HG03064 (cell line): ENCODE results near the gene ZFC3H1.
"Not testable (repeated sequence)": the region's sequence is repeated elsewhere in the genome, so short reads cannot be mapped to it uniquely, and the experiment has no call there.

Experiments used
- ATAC-seq: cut with Tn5 transposase; IDR thresholded peaks from one replicate; pipeline ENCODE4 v1.9.1; 2021; ENCODE audit warnings: low read depth; ENCODE audit not compliant: unreplicated experiment

ZFC3H1 gene

DNA sequence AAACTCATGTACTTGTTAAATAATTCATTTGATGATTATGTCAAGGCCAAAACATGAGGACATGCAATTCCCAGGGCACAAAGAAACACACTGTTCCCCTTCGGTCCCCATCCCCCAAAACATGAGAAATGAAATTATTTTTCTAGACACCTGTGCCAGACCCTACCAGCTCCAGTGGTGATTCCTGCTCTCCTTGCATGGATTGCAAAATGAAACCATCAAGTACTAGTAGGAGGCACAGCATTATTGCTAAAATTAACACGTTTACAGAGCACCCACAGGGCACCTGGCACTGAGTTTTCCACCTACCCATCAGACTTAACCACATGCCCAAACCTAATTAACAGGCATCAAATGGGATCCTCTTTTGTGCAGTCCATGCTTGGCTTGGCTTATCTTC lies 76.6 kb downstream of the ZFC3H1 start:
- ATAC-seq = no peak

DNA sequence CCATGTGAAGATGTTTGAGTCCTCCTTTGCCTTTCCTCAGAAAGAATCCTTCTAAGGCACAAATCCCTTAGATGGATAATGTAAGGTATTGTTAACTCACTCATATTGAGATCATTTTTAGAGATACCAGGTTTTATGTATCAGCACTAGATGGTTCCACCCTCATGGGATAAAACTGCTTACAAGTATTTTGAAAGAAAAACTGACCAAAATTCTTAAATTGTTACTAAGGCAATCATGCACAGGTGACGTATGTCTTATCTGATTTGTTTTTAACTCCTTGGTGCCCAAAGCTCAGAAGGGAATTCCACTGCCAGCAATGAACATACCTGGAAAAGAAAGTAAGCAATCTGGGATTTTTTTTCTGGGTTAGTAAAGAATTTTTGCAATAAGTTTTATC lies 78.4 kb downstream of the ZFC3H1 start:
- ATAC-seq = no peak

DNA sequence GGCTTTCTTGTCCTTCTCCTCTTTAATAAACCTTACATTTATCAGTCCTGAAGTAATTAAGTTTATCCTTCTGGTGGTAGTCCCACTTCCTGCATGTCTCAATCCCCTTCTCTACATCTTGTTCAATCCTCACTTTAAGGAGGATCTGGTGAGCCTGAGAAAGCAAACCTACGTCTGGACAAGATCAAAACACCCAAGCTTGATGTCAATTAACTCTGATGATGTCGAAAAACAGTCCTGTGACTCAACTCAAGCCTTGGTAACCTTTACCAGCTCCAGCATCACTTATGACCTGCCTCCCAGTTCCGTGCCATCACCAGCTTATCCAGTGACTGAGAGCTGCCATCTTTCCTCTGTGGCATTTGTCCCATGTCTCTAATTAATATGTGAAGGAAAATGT lies 79.3 kb downstream of the ZFC3H1 start:
- no peak for ATAC-seq

DNA sequence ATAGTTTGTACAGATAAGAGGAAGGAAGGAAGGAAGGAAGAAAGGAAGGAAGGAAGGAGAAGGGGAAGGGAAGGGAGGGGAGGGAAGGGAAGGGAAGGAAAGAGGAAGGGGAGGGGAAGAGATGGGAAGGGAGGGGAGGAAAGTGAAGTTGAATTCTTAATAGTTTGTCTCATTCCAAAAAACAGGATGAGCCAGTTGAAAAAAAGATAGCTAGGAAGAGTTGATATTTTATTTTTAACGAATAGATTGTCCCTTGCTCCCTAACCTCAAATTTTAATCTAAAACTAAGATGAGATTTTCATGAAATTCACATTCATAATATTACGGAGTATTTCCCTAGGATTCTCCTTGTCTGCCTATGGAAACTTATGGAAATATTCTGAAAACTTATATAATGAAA lies 80.7 kb downstream of the ZFC3H1 start:
- no peak for ATAC-seq

DNA sequence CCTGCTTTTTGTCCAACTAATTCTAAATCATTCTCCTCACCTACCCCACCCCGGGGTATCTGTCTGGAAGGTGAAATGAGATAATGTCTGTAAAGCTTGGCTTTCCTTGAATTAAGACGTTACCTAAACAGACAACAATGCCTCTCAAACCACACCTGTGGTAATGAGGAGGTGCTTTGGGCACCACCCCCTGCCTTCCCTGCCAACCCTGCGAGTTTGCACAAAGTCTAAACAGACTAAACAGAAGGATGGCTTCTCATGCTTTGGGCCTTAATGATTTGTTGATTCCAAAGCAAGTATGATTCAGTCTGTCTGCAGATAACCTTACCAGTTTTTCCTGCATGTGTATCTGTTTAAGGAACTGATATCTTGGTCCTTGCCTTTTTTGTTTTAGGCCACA lies 82.4 kb downstream of the ZFC3H1 start:
- no peak for ATAC-seq

DNA sequence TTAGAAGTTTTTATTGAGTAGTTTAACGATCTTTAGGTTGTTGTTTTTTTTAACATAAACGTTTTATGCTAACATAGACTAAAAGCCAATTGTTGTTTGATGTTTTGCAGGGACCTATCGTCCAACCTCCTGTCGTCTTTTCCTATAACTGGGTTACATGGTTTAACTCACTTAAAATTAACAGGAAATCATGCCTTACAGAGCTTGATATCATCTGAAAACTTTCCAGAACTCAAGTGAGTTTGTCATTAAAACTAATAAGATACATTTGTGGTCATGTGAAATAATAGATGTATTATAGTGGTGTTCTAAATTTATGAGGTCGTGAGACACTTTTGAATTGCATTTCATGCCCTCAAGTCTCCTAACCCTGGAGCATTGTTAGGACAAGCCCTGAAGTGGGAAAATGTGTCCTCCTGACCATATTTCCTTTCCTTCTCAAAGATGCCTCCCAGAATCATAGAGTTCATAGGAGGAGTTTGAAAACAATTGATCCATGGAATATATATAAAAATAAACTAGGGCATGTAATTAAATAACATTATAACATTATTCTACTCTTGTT lies 84.9 kb downstream of the ZFC3H1 start:
- no peak for ATAC-seq

DNA sequence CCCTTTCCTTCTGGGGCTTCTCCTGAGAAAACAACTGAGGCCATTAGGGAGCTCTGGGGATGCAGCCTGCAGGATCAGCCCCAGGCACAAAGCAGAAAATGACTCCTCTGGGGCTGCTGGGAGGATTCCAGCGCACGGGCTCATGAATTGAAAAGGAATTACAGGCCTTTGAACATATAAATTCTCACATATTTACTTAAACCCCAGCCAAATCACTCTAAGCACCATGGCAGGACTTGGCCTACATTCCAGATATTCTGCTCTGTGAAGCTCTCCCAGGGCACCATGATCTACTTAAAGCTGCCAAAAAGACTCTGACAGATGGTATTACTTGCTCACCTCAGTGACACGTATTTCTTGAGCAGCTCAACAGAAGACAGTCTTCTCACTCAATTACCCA lies 87.2 kb downstream of the ZFC3H1 start:
- ATAC-seq = no peak

DNA sequence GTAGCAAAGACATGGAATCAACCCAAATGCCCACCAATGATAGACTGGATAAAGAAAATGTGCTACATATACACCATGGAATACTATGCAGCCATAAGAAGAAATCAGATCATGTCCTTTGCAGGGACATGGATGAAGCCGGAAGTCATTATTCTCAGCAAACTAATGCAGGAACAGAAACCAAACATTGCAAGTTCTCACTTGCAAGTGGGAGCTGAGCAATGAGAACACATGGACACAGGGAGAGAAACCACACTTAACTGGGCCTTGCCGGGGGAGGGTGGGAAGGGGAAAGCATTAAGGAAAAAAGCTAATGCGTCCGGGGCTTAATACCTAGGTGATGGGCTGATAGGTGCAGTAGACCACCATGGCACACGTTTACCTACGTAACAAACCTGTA lies 93.8 kb downstream of the ZFC3H1 start:
- ATAC-seq = not testable (repeated sequence)

DNA sequence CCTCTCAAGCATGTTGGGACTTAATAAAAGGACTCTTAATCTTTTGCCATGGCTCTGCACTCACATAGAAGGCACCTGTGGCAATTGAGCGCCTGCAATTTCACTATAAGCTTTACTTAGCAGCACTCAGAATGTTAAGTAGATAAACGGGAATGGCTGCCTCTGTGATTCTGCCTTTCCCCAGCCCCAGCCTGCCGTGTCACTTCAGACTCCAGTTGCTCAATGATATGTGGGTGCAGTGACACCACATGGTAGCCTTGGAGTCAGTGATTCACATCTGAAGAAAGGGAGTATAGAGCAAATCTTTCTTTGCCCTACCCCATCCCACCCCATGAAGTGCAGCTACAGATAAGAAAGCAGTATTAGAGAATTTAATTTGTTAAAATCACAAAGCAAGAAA lies 96.1 kb downstream of the ZFC3H1 start:
- no peak for ATAC-seq

DNA sequence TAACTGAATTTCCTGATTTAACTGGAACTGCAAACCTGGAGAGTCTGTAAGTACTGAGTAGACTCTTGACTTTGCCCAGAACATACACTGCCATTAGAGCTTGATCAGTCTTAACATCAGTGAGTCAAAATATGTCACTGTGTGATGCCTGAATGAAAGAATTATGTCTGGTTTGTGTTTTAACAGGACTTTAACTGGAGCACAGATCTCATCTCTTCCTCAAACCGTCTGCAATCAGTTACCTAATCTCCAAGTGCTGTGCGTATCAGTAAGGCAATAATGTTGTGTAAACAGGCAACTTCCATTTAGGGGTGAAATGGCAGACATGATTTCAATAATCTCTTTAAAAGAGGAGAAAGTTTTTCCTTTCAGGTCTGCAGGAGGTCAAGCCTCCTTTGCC lies 97.0 kb downstream of the ZFC3H1 start:
- ATAC-seq = no peak

DNA sequence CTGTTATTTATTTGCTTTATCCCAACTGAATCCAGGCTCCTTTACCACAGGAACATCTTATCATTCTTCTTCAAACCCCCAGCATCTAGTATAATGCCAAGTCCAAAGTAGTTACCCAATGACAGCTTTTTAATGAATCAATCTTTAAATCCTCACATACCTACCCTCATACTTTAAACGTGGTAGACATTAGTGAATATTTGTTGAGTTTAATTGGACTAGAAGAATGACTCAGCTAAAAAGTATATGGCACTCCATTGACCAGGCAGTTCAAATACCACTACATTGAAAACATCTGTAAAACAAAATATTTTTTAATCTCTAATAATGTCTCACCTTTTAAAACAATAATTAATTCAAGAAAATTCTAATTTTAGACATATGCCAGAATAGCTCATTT lies 98.1 kb downstream of the ZFC3H1 start:
- no peak for ATAC-seq

DNA sequence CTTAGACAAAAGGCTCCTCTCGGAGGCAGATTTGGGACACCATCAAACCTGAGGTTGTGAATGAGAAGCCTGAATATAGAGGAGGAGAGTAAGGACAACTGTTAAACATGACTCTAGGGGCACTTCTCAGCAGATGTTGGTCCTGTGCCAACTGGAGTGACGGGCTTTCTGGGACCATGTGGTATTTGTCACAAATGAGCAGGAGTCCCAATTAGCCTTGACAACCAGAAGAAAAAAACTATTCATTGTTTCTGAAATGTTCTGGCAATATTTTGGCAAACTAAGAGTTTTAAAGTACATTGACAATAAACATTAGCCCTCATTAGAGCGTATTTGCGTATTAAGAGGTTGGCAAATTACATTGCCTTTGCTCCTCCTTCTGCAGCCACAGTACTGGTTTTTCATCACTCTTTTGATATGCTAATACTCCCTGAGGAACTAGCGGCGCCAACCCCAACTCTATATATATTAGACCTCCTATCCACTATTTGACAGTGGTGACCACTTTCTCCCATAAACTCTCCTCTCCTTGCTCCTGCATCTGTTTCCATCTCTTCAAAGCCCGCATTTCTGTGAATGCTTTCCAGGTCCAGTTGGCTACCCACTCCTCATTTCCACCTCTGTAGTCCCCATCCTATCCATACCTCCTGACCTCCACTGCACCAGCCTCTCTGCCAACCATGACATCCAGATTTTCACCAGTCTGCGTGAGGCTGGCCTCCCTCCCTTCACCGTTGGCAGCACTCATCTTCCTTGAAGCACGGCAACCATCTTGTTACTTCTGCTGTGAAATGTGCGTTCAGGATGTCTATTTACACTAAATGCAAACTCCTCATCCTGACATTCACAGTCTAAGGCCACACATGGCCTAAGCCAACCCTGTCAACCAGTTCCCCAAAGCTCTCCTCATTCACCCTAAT lies 100.7 kb downstream of the ZFC3H1 start:
- ATAC-seq = no peak
